ENCODE measurements around the gene EPB41L4B.

The EPB41L4B gene

GRCh38 chr9:109253637-109254284, 67.1 kb downstream of the EPB41L4B start:
- Histone ChIP-seq H3K4me1 (ENCODE audit: control insufficient read depth, insufficient read depth, low read length, unreplicated experiment) (peaks cover 50% of the 10 kb centered on the region), H3K36me3 (ENCODE audit: insufficient read depth, low read length) (no peaks in the 10 kb centered on the region), H2AFZ (ENCODE audit: low read length, unreplicated experiment) (peak overlapping the region; percentile 28), H3K4me3 (ENCODE audit: low read depth, low read length) (peak overlapping the region; percentile 8), H3K27me3 (ENCODE audit: insufficient read depth, low read length) (no peaks in the 10 kb centered on the region), H3K27ac (ENCODE audit: low read depth, low read length) (peak overlapping the region; percentile 87), H3K79me2 (ENCODE audit: control insufficient read depth, insufficient read depth, low read length, unreplicated experiment) (no peaks in the 10 kb centered on the region)

GRCh38 chr9:109253241-109253636, 67.6 kb downstream of the EPB41L4B start:
- no peaks in the 10 kb centered on the region for H3K27me3 ChIP-seq (ENCODE audit: insufficient read depth, low read length)
- H2AFZ ChIP-seq (ENCODE audit: low read length, unreplicated experiment) = no peak overlapping the region
- H3K27ac ChIP-seq (ENCODE audit: low read depth, low read length) = peak overlapping the region; percentile 87
- peak overlapping the region; percentile 8; the same call in 1 of the 2 replicates for H3K4me3 ChIP-seq (ENCODE audit: low read depth, low read length)
- no peaks in the 10 kb centered on the region for H3K36me3 ChIP-seq (ENCODE audit: insufficient read depth, low read length)
- H3K4me1 ChIP-seq (ENCODE audit: control insufficient read depth, insufficient read depth, low read length, unreplicated experiment) = peaks cover 53% of the 10 kb centered on the region
- no peaks in the 10 kb centered on the region for H3K79me2 ChIP-seq (ENCODE audit: control insufficient read depth, insufficient read depth, low read length, unreplicated experiment)

GRCh38 chr9:109252291-109252690, 68.6 kb downstream of the EPB41L4B start:
- Histone ChIP-seq H2AFZ (ENCODE audit: low read length, unreplicated experiment) (no peak overlapping the region), H3K4me3 (ENCODE audit: low read depth, low read length) (no peak overlapping the region), H3K27me3 (ENCODE audit: insufficient read depth, low read length) (no peaks in the 10 kb centered on the region), H3K36me3 (ENCODE audit: insufficient read depth, low read length) (no peaks in the 10 kb centered on the region), H3K27ac (ENCODE audit: low read depth, low read length) (peak overlapping the region; percentile 77; the same call in 1 of the 2 replicates), H3K4me1 (ENCODE audit: control insufficient read depth, insufficient read depth, low read length, unreplicated experiment) (peaks cover 59% of the 10 kb centered on the region), H3K79me2 (ENCODE audit: control insufficient read depth, insufficient read depth, low read length, unreplicated experiment) (no peaks in the 10 kb centered on the region)

GRCh38 chr9:109251776-109252106, 69.1 kb downstream of the EPB41L4B start:
- H3K36me3 ChIP-seq (ENCODE audit: insufficient read depth, low read length) = no peaks in the 10 kb centered on the region
- H3K79me2 ChIP-seq (ENCODE audit: control insufficient read depth, insufficient read depth, low read length, unreplicated experiment) = no peaks in the 10 kb centered on the region
- peaks cover 59% of the 10 kb centered on the region for H3K4me1 ChIP-seq (ENCODE audit: control insufficient read depth, insufficient read depth, low read length, unreplicated experiment)
- peak overlapping the region; percentile 35; the same call in 1 of the 2 replicates for H3K4me3 ChIP-seq (ENCODE audit: low read depth, low read length)
- H3K27ac ChIP-seq (ENCODE audit: low read depth, low read length) = peak overlapping the region; percentile 77
- H3K27me3 ChIP-seq (ENCODE audit: insufficient read depth, low read length) = no peaks in the 10 kb centered on the region
- peak overlapping the region; percentile 80 for H2AFZ ChIP-seq (ENCODE audit: low read length, unreplicated experiment)

GRCh38 chr9:109251080-109251775, 69.6 kb downstream of the EPB41L4B start:
- H3K36me3 ChIP-seq (ENCODE audit: insufficient read depth, low read length) = no peaks in the 10 kb centered on the region
- H3K4me3 ChIP-seq (ENCODE audit: low read depth, low read length) = peak overlapping the region; percentile 35; the same call in 1 of the 2 replicates
- H3K4me1 ChIP-seq (ENCODE audit: control insufficient read depth, insufficient read depth, low read length, unreplicated experiment) = peaks cover 59% of the 10 kb centered on the region
- H3K27me3 ChIP-seq (ENCODE audit: insufficient read depth, low read length) = no peaks in the 10 kb centered on the region
- H3K27ac ChIP-seq (ENCODE audit: low read depth, low read length) = peak overlapping the region; percentile 77
- H3K79me2 ChIP-seq (ENCODE audit: control insufficient read depth, insufficient read depth, low read length, unreplicated experiment) = no peaks in the 10 kb centered on the region
- H2AFZ ChIP-seq (ENCODE audit: low read length, unreplicated experiment) = peak overlapping the region; percentile 80

GRCh38 chr9:109250771-109251079, 70.1 kb downstream of the EPB41L4B start:
- Histone ChIP-seq H3K27me3 (ENCODE audit: insufficient read depth, low read length) (no peaks in the 10 kb centered on the region), H3K27ac (ENCODE audit: low read depth, low read length) (peak overlapping the region; percentile 77), H3K4me1 (ENCODE audit: control insufficient read depth, insufficient read depth, low read length, unreplicated experiment) (peaks cover 59% of the 10 kb centered on the region), H3K4me3 (ENCODE audit: low read depth, low read length) (no peak overlapping the region), H2AFZ (ENCODE audit: low read length, unreplicated experiment) (peak overlapping the region; percentile 80), H3K36me3 (ENCODE audit: insufficient read depth, low read length) (no peaks in the 10 kb centered on the region), H3K79me2 (ENCODE audit: control insufficient read depth, insufficient read depth, low read length, unreplicated experiment) (no peaks in the 10 kb centered on the region)

- Histone ChIP-seq H2AFZ (ENCODE audit: low read length, unreplicated experiment) (no peak overlapping the region), H3K27me3 (ENCODE audit: insufficient read depth, low read length) (no peaks in the 10 kb centered on the region), H3K27ac (ENCODE audit: low read depth, low read length) (peak overlapping the region; percentile 77; the same call in 1 of the 2 replicates), H3K4me3 (ENCODE audit: low read depth, low read length) (no peak overlapping the region), H3K36me3 (ENCODE audit: insufficient read depth, low read length) (no peaks in the 10 kb centered on the region), H3K4me1 (ENCODE audit: control insufficient read depth, insufficient read depth, low read length, unreplicated experiment) (peaks cover 59% of the 10 kb centered on the region), H3K79me2 (ENCODE audit: control insufficient read depth, insufficient read depth, low read length, unreplicated experiment) (no peaks in the 10 kb centered on the region)
Observed at GRCh38 chr9:109250311-109250741, 70.5 kb downstream of the EPB41L4B start.

- Histone ChIP-seq H3K27me3 (ENCODE audit: insufficient read depth, low read length) (no peaks in the 10 kb centered on the region), H3K79me2 (ENCODE audit: control insufficient read depth, insufficient read depth, low read length, unreplicated experiment) (no peaks in the 10 kb centered on the region), H3K36me3 (ENCODE audit: insufficient read depth, low read length) (no peaks in the 10 kb centered on the region), H2AFZ (ENCODE audit: low read length, unreplicated experiment) (no peak overlapping the region), H3K4me3 (ENCODE audit: low read depth, low read length) (no peak overlapping the region), H3K27ac (ENCODE audit: low read depth, low read length) (no peak overlapping the region), H3K4me1 (ENCODE audit: control insufficient read depth, insufficient read depth, low read length, unreplicated experiment) (peaks cover 59% of the 10 kb centered on the region)
Observed at GRCh38 chr9:109249615-109250014, 71.2 kb downstream of the EPB41L4B start.

GRCh38 chr9:109248133-109248581, 72.7 kb downstream of the EPB41L4B start:
- peaks cover 45% of the 10 kb centered on the region for H3K4me1 ChIP-seq (ENCODE audit: control insufficient read depth, insufficient read depth, low read length, unreplicated experiment)
- no peak overlapping the region for H3K27ac ChIP-seq (ENCODE audit: low read depth, low read length)
- no peak overlapping the region for H2AFZ ChIP-seq (ENCODE audit: low read length, unreplicated experiment)
- H3K4me3 ChIP-seq (ENCODE audit: low read depth, low read length) = no peak overlapping the region
- no peaks in the 10 kb centered on the region for H3K79me2 ChIP-seq (ENCODE audit: control insufficient read depth, insufficient read depth, low read length, unreplicated experiment)
- no peaks in the 10 kb centered on the region for H3K27me3 ChIP-seq (ENCODE audit: insufficient read depth, low read length)
- H3K36me3 ChIP-seq (ENCODE audit: insufficient read depth, low read length) = no peaks in the 10 kb centered on the region

- Histone ChIP-seq H3K4me3 (ENCODE audit: low read depth, low read length) (no peak overlapping the region), H2AFZ (ENCODE audit: low read length, unreplicated experiment) (no peak overlapping the region), H3K79me2 (ENCODE audit: control insufficient read depth, insufficient read depth, low read length, unreplicated experiment) (no peaks in the 10 kb centered on the region), H3K4me1 (ENCODE audit: control insufficient read depth, insufficient read depth, low read length, unreplicated experiment) (peaks cover 35% of the 10 kb centered on the region), H3K36me3 (ENCODE audit: insufficient read depth, low read length) (no peaks in the 10 kb centered on the region), H3K27ac (ENCODE audit: low read depth, low read length) (no peak overlapping the region), H3K27me3 (ENCODE audit: insufficient read depth, low read length) (no peaks in the 10 kb centered on the region)
Observed at GRCh38 chr9:109247228-109247627, 73.6 kb downstream of the EPB41L4B start.

GRCh38 chr9:109246533-109246932, 74.3 kb downstream of the EPB41L4B start:
- Histone ChIP-seq H3K4me3 (ENCODE audit: low read depth, low read length) (no peak overlapping the region), H3K79me2 (ENCODE audit: control insufficient read depth, insufficient read depth, low read length, unreplicated experiment) (no peaks in the 10 kb centered on the region), H3K27ac (ENCODE audit: low read depth, low read length) (no peak overlapping the region), H3K4me1 (ENCODE audit: control insufficient read depth, insufficient read depth, low read length, unreplicated experiment) (peaks cover 29% of the 10 kb centered on the region), H3K36me3 (ENCODE audit: insufficient read depth, low read length) (no peaks in the 10 kb centered on the region), H2AFZ (ENCODE audit: low read length, unreplicated experiment) (no peak overlapping the region), H3K27me3 (ENCODE audit: insufficient read depth, low read length) (no peaks in the 10 kb centered on the region)

All from ACC112 (cell line).